GM18907 (cell line): ENCODE data around the gene PDGFRB.
A peak's percentile ranks its signal among the peaks of the same experiment; 100 is the strongest.

Experiments
- ATAC-seq: cut with Tn5 transposase; IDR thresholded peaks from one replicate; pipeline ENCODE4 v1.9.1; 2021; ENCODE audit warnings: mild to moderate bottlenecking, moderate library complexity; ENCODE audit not compliant: unreplicated experiment

Gene PDGFRB

GRCh38 chr5:150155258-150156026, at the start of gene PDGFRB:
TSS of gene PDGFRB (minus strand) at chr5:150155845. CDS start at chr5:150137047, 18,798 bp downstream.
- peak; percentile 55 for ATAC-seq

GRCh38 chr5:150204590-150204960, 48.9 kb upstream of the PDGFRB start:
- ATAC-seq = no peak

- ATAC-seq = no peak
These were observed 48.4 kb upstream of the PDGFRB start for GRCh38 chr5:150203832-150204589.

GRCh38 chr5:150202501-150202900, 46.9 kb upstream of the PDGFRB start:
- no peak for ATAC-seq

GRCh38 chr5:150197476-150197875, 41.8 kb upstream of the PDGFRB start:
- ATAC-seq = no peak

GRCh38 chr5:150196986-150197385, 41.3 kb upstream of the PDGFRB start:
- ATAC-seq = no peak

GRCh38 chr5:150196514-150196913, 40.9 kb upstream of the PDGFRB start:
- no peak for ATAC-seq

GRCh38 chr5:150195736-150196485, 40.3 kb upstream of the PDGFRB start:
- no peak for ATAC-seq

GRCh38 chr5:150192462-150192861, 36.8 kb upstream of the PDGFRB start:
- ATAC-seq = no peak

- ATAC-seq = no peak
These were observed 35.3 kb upstream of the PDGFRB start for GRCh38 chr5:150190987-150191386.

- ATAC-seq = no peak
These were observed 34.9 kb upstream of the PDGFRB start for GRCh38 chr5:150190503-150190979.

GRCh38 chr5:150189728-150190502, 34.3 kb upstream of the PDGFRB start, which contains the start of gene SLC6A7:
TSS of gene SLC6A7 (plus strand) at chr5:150190062. CDS start at chr5:150190328, 266 bp downstream.
- no peak for ATAC-seq

GRCh38 chr5:150189326-150189725, 33.7 kb upstream of the PDGFRB start:
- no peak for ATAC-seq

GRCh38 chr5:150188146-150188842, 32.6 kb upstream of the PDGFRB start:
- ATAC-seq = no peak

GRCh38 chr5:150186897-150187296, 31.3 kb upstream of the PDGFRB start:
- no peak for ATAC-seq

- no peak for ATAC-seq
These were observed 30.5 kb upstream of the PDGFRB start for GRCh38 chr5:150186137-150186536.

GRCh38 chr5:150184990-150185912, 29.6 kb upstream of the PDGFRB start:
- ATAC-seq = no peak

- ATAC-seq = no peak
These were observed 28.4 kb upstream of the PDGFRB start for GRCh38 chr5:150184006-150184405.

- ATAC-seq = no peak
These were observed 27.8 kb upstream of the PDGFRB start for GRCh38 chr5:150183436-150183835.
